ENCODE data around the gene ZNF362. TPM values are rescaled to one million over a fixed set of nuclear protein-coding genes. Genes with fewer than 3 reads are reported as not detected.
"Not testable (repeated sequence)": the region's sequence is repeated elsewhere in the genome, so short reads cannot be mapped to it uniquely, and the experiment has no call there.

ZNF362 gene
- total RNA-seq, 1 donor from 2014 or later: 85.0 TPM

GRCh38 chr1:33237579-33237978 lies 18.7 kb upstream of the ZNF362 start:
- DNase-seq (ENCODE audit: low spot score): no peak
- no peaks in the 10 kb centered on the region for H3K27me3 Mint-ChIP-seq (ENCODE audit: low read depth)
- no peaks in the 10 kb centered on the region for H3K9me3 Mint-ChIP-seq (ENCODE audit: low read depth)
- H3K4me1 Mint-ChIP-seq (ENCODE audit: low read depth): peaks cover 12% of the 10 kb centered on the region
- TF ChIP-seq CTCF (IDR thresholded peaks at IDR 0.05): no peak
- H3K36me3 Mint-ChIP-seq (ENCODE audit: low read depth): no peaks in the 10 kb centered on the region
- no peak overlapping the region for H3K27ac Mint-ChIP-seq (ENCODE audit: unreplicated experiment)
- no peak overlapping the region for H3K4me3 Mint-ChIP-seq (ENCODE audit: unreplicated experiment)

- not testable (repeated sequence) for DNase-seq (ENCODE audit: low spot score); H3K4me3 Mint-ChIP-seq (ENCODE audit: unreplicated experiment); H3K9me3 Mint-ChIP-seq (ENCODE audit: low read depth); H3K27me3 Mint-ChIP-seq (ENCODE audit: low read depth); H3K27ac Mint-ChIP-seq (ENCODE audit: unreplicated experiment); H3K36me3 Mint-ChIP-seq (ENCODE audit: low read depth)
- peaks cover 14% of the 10 kb centered on the region for H3K4me1 Mint-ChIP-seq (ENCODE audit: low read depth)
Observed at GRCh38 chr1:33238194-33238724, 18.0 kb upstream of the ZNF362 start.

GRCh38 chr1:33239410-33239809 lies 16.9 kb upstream of the ZNF362 start:
- not testable (repeated sequence) for DNase-seq (ENCODE audit: low spot score); H3K9me3 Mint-ChIP-seq (ENCODE audit: low read depth); H3K36me3 Mint-ChIP-seq (ENCODE audit: low read depth); H3K27ac Mint-ChIP-seq (ENCODE audit: unreplicated experiment); H3K4me3 Mint-ChIP-seq (ENCODE audit: unreplicated experiment); H3K27me3 Mint-ChIP-seq (ENCODE audit: low read depth)
- H3K4me1 Mint-ChIP-seq (ENCODE audit: low read depth): peaks cover 20% of the 10 kb centered on the region

- H3K4me1 Mint-ChIP-seq (ENCODE audit: low read depth): peaks cover 19% of the 10 kb centered on the region
- no peaks in the 10 kb centered on the region for H3K27me3 Mint-ChIP-seq (ENCODE audit: low read depth)
Observed at GRCh38 chr1:33241866-33242265, 14.4 kb upstream of the ZNF362 start.

GRCh38 chr1:33242652-33243051 lies 13.6 kb upstream of the ZNF362 start:
- Mint-ChIP-seq H3K4me3 (ENCODE audit: unreplicated experiment) (no peak overlapping the region), H3K4me1 (ENCODE audit: low read depth) (peaks cover 19% of the 10 kb centered on the region), H3K27ac (ENCODE audit: unreplicated experiment) (no peak overlapping the region), H3K27me3 (ENCODE audit: low read depth) (no peaks in the 10 kb centered on the region), H3K36me3 (ENCODE audit: low read depth) (no peaks in the 10 kb centered on the region), H3K9me3 (ENCODE audit: low read depth) (no peaks in the 10 kb centered on the region)
- no peak for TF ChIP-seq CTCF (IDR thresholded peaks at IDR 0.05)
- DNase-seq (ENCODE audit: low spot score): no peak

More at GRCh38 chr1:33241866-33242265, 14.4 kb upstream of the ZNF362 start:
- no peaks in the 10 kb centered on the region for H3K9me3 Mint-ChIP-seq (ENCODE audit: low read depth)
- DNase-seq (ENCODE audit: low spot score): no peak
- no peak overlapping the region for H3K4me3 Mint-ChIP-seq (ENCODE audit: unreplicated experiment)
- no peak for TF ChIP-seq CTCF (IDR thresholded peaks at IDR 0.05)
- no peak overlapping the region for H3K27ac Mint-ChIP-seq (ENCODE audit: unreplicated experiment)
- no peaks in the 10 kb centered on the region for H3K36me3 Mint-ChIP-seq (ENCODE audit: low read depth)

GRCh38 chr1:33244143-33244808 lies 12.0 kb upstream of the ZNF362 start:
- Mint-ChIP-seq H3K9me3 (ENCODE audit: low read depth) (no peaks in the 10 kb centered on the region), H3K36me3 (ENCODE audit: low read depth) (no peaks in the 10 kb centered on the region), H3K27me3 (ENCODE audit: low read depth) (no peaks in the 10 kb centered on the region), H3K4me3 (ENCODE audit: unreplicated experiment) (no peak overlapping the region), H3K27ac (ENCODE audit: unreplicated experiment) (no peak overlapping the region), H3K4me1 (ENCODE audit: low read depth) (peaks cover 24% of the 10 kb centered on the region)
- no peak for DNase-seq (ENCODE audit: low spot score)
- TF ChIP-seq CTCF (IDR thresholded peaks at IDR 0.05): no peak
